NCI-H1092 (cell line): ENCODE results near the gene KSR1.
"Not testable (repeated sequence)": the region's sequence is repeated elsewhere in the genome, so short reads cannot be mapped to it uniquely, and the experiment has no call there.

Experiments
- DNase-seq: peaks from one replicate; lab custom pipeline; 2025; lab: John Stamatoyannopoulos, UW

The KSR1 gene

DNA sequence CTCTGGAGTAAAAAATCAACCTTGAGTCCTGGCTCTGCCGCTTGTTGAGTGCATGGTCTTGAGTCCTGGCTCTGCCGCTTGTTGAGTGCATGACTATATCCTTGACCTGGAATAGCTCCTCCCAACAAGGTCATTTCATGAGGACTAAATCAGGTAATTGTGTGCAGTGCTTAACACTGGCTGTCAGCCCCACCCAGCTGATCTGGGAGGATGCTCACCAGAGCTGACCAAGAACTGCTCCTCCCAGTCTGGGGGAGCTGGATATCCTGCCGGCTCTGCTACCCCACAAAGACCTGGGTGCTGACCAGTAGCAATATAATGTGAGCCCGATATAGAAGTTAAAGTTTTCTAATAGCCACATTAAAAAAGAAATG, 154.0 kb downstream of the KSR1 start:
- DNase-seq, result no peak

DNA sequence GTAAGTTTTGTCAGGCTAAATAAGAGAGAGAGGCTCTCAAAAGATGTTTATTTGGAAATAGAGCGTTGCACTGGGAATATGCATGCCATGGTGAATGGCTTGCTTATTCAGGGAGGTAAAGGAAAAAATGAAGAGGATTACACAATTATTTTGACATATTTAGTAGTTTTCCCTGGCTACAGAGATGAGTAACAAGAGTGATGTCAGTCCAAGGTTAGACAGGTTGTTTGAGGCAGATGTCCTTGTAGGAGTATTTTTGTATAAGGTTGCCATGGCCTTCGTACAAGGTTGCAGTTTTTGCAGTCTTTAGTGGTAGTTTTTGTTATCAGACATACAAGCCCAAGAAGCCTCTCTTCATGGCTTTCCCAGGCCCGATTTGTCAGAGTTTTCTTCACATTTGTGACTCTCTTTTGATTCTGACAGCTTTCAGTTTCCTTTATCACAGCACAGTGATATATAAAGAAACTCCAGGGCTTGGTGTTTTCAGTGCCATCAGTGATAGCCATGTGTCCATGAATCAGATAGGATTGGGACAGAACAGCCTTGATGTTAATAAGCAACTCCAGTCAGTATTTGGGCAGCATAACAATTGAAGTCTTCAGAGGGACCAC, 156.0 kb downstream of the KSR1 start:
- no peak for DNase-seq

DNA sequence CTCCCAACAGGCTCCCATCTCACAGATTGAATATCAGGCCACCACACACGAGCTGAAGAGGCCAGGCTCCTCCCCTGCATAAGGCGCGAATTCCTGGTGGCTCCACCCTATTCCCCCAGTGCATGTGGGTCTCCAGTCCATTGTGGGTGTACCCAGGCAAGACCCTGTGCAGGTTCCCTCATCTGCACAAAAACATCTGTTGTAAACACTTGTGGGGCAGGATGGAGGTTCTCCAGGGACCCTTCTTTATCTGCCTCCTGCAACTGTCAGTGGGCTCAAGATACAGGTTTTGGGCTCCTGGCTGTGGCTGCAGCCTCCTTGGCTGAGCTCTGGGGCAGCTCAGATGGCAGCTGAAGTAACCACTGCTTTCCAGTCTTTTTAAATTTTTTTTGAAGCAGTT, 157.2 kb downstream of the KSR1 start:
- DNase-seq, result no peak

DNA sequence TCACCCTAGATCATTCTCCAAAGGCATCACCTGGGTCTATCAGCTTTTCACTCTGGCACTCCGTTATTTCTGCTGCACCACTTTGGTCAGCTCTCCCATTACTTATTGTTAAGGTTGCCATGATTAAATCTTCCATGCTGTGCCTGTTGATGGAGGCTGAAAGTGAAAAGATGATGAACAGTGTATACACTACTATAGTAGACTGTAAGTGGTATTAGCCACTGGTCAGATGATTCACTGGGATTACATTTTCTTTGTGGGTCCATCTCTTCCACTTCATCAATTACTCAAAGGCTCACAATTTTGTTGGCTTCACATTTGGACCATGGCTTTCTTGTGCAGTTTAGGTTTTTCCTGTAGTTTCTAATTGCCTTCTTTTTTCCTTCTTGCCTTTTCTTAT, 158.9 kb downstream of the KSR1 start:
- no peak for DNase-seq

DNA sequence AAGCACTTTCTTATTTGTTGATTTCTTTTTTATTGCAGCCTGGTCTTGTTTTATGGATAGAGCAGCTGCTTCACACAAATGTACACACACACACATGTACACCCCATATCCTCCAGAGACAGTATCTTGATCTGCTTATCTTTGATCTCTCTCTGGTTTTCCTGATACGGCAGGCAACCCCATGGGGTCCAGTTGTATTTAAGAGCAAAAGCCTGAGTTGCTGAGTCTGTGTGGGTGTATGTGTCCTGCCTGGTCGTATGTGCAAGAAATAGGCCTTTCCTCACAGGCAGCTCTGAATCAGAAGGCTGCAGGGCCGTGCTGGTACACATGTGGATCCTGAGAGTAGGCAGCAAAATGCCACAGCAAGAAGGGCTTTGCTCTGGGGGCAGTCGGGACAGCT, 160.2 kb downstream of the KSR1 start:
- no peak for DNase-seq

DNA sequence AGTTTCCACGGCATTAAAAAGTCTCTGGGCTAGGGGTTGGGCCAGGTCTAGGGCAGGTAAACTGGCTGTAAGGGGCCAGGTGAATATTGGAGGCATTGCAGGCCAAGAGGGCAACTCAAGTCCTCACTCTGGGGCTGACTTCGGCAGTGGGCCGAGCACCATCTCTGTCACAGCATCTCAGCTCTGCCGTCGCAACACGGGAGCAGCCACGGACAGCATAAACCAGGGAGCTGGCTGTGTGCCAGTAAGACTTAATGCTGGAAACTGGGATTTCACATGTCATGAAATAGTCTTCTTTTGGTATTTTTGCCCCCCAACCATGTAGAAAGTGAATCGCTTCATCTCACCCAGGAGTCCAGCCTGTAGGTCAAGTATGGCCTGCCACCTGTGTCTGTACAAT, 162.2 kb downstream of the KSR1 start:
- no peak for DNase-seq

DNA sequence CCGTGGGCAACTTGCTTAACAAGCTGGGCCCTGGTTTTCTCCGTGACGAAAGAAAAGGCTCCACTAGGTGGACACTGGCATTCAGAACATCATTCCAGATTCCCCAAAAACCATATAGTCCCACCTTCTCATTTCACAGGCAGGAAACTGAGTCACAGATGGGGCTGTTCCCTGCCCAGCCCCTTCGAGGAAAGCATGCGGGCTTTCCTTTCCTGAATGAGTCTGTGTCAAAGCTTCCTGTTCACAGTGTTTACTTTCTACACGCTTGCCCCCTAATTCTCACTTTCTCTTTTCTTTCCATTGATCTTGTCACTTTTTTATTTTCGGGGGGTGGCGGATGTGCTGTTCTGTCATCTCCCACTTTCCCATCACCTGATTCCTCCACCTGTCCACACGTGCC, 164.5 kb downstream of the KSR1 start:
- DNase-seq, result no peak

DNA sequence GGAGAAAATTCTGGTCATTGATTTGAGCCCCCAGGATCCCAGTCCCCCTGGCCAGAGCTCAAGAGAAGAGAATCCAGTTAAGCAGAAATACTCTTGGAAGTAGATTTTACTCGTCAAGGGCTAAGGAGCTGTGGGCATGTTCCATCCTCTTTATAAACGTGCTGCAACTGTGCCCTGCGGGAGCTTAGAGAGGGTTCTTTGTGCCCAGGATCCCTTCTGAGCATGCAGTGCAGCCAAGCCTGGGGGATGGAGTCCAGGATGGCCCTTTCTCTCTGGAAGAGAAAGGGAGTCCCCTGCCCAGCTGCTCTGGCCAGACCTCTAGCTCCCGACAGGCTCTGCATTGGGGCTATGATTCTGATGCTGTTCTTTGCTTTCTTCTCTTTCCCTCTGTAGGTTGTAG, 165.3 kb downstream of the KSR1 start:
- DNase-seq, result no peak

DNA sequence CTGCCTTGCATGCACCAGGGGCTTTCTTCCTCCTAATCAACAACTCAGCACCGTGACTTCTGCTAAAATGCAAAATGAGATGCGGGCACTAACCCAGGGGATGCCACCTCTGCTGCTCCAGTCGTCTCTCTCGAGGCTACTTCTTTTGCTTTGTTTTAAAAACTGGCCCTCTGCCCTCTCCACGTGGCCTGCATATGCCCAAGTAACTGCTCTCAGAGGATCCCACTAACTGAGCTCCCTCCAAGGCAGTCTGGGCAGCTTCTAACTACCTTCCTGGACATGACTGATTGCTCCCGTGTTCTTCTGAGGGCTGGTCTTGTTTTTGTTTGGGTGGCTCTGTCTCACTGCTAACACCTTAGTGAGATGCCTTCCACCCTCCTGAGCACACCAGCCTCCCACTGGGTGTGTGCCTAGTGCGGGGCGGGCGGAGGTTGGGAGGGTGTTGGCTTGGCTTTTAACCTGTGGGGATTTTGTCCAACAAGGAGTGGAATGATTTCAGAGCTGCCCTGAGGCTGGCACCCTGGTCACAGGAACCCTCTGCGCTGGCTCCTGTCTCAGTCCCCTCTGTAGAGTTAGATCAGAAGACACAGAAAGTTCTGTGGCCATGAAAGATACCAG, 165.8 kb downstream of the KSR1 start:
- no peak for DNase-seq

DNA sequence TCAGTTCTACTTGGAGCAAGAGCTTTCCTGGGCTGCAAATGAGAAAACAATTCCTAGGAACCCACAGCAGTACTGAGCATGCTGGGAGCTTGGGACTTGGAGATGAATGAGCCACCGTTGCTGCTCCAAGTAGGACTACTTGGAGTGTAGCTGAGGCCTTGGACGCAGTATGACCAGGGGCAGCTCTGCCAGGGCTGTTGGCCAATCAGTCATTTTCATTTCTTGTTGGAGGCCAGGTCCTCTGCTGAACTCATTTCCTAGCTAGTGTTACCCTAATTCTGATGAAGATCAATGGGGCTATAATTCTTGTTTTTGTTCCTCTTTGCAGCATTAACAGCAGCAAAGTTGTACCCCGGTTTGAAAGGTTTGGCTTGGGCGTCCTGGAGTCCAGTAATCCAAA, 166.7 kb downstream of the KSR1 start:
- DNase-seq, result no peak

DNA sequence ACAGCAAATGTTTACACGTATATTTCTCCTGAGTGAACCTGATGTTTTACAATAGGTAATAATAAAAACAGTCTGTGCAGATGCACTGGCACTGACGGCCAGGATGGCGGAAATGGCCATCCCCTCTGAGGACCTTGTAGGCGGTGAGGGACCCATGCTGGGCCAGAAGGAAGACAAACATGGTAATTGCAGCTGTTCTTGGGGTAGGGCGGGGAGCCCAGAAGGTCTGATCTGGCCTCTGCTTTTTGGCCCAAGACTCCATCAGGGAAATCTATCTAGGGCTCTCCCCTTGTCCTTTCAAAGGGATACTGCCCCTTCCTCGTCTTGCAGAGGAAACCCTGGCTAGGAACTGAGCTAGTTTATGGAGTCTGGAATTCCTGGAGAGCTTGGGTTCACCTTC, 167.4 kb downstream of the KSR1 start:
- no peak for DNase-seq

DNA sequence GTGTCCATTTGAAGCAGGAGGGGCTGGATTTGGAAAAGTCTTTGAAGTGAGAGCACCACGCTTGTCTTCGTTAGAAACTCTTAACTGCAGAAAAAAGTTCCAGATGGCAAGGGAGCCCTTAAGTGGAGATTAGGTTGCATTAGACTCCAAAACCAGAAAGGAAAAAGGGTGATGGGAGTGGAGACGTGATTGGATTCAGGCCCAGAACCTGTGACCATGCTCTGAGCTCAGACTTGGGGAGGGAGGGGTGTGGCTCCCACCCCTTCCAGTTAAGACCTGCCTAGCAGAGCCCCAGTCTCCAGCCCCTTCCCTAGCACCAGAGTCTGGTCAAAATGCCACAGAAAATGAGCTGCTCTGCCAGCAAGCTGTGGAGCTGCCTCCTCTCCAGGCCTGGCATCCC, 168.3 kb downstream of the KSR1 start:
- no peak for DNase-seq

DNA sequence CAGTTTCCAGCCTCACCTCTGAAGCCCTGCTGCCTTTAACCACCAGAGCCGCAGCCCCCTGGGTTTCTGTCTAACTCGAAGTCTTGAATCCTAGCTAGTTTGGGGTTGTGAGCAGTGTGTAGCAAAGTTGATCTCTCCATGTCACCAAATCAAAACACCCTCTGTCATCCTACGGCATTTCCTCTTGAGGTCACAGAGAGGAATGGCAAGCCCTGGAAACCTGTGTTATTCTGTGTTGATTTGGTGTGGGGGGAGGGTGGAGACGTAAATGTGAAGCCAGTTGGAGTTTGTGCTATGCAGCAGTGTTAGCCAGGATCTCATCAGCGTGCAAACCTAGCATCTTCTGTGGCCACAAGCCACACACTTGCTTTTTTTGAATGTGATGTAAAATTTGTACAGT, 169.6 kb downstream of the KSR1 start:
- no peak for DNase-seq

DNA sequence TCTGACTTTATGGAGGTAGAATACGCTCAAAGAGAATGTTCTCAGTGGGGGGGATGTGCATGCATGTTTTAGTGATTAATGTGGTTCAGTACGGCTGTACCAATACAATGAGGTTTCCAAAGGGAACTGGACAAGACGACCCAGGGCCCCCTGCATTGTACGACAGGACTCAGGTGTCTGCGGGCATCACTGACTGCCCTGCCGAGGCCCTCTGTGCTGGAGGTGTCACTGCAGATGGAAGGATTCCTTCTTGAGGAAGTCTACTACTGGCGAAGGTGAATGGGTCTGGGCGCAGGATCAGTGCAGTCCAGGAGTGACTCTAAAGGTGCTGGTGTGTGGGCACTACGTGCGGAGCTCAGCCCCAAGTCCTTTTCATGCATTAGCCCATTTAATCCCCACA, 171.3 kb downstream of the KSR1 start:
- no peak for DNase-seq

DNA sequence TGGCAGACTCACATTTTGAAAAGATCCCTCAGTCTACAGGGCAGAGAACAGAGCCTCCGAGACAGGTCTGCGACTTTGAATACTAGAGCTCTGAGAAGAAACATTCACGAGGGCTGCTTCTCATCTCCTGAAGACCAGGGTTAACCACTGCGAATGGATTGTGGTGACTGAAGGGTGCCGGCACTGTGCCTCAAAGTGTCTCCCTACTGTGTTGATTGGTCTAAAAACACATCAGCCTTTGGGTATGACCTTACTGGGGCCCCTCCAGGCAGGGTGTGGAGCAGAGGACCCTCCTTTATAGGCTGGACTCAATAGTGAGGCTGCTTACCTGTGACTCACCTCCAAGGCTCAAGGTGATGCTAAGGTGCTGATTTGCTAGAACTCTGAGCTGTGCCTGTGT, 172.1 kb downstream of the KSR1 start:
- DNase-seq, result no peak

DNA sequence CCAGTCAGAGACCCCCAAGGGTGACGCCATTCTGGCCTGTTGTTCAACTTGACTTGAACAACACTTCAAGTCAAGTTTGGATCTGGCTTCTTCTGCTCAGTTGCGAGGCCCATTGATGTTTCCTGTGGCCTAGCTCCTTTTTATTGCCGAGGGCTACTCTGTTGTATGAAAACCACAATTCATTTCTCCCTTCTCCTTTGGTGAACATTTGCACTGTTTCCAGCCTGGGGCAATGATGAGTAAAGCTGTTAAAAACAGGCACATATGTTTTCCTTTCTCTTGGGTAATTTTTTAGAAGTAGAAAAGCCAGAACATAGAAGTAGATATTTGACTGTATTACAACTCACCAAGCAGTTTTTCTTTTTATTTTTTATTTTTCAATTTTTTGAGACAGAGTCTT, 173.0 kb downstream of the KSR1 start:
- DNase-seq, result not testable (repeated sequence)

DNA sequence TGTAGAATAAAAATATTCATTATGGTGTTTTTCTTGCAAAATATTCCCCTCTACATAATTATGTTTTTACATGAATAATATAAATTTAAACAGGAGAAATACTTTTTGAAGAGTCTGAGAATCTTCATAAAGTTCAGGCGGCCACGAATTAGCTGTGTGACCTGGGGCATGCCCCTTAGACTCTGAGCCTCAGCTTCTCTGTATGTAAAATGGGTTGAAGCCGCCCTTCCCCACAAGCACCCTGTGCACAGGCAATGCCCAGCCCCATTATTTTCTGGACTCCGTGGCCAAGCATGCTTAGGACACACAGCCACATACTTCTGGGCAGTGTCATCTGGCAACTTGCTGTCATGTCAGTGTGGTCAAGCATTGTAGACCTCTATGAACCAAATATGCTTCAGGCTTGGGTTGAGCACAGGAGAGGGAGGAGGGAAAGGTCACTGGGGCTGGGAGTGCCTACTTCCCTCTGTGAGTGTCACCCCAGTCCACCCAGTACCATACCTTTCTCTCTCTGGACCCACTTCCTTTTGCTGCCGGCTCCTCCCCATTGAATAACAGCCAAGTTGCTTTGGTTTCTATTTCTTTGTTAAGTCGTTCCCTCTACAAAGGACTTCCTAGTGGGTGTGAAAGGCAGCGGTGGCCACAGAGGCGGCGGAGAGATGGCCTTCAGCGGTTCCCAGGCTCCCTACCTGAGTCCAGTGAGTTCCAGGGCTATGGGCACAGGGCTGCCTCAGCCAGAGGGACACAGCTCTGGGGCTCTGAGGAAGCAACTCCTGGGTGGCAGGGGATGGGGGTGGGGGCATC, 174.6 kb downstream of the KSR1 start, which contains the start of gene LGALS9:
Gene LGALS9 (plus strand): TSS at position 582 of the 804 bp plus-strand sequence. CDS start 78 bp downstream, at position 660.
- no peak for DNase-seq

DNA sequence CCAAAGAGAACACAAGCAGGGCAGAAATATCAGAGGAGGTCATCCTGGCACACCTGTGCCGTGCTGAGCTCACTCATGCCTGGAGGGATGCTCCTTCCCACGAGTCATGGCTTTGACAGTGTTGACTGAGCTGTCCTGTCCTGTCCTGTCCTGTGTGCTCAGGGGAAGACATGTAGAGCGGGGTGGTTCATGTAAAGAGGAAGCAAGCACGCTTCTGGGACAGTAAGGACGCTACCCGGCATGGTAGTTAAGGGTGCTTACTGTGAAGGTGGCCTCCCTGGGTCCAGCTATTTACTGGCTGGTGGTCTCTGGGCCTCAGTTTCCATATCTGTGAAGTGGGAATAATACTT, 175.1 kb downstream of the KSR1 start:
- DNase-seq, result no peak

DNA sequence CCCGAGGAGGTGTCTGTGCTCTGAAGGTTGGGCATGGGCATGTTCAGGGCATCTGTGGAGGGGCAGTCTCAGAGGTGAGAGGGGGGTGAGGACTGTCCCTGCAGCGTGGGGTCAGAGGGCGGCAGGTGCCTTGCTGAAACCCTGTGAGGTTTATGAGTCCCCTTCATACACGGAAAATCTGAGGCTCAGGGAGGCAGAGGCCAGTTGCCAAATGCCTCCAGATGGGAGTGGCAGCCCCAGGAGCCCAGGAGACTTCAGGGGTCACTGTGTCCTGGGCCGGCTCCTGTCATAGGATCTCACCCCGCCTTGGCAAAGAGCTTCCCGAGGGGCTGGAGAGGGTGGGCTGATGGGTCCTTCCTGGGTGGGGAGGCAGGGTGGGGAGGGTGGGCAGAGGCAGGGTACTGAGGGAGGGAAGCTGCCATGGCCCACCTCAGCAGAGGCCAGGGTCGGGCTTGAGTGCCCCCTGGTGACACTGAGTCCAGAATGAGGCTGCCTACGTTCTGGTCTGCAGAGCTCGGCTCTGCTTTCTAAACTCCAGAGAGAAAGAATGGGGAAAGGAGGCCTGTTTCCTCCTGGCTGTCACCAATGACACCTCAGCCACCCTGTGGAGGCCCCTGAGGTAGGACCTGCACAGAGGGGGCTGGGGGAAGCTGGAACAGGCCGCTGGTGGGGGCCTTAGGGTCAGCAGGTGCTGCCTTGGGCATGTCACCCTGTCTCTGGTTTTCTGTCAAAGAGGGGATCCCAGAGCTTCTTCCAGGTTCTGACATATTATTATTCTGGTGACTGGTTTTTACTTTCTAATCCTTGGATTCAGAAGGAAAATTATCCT, 175.9 kb downstream of the KSR1 start:
- no peak for DNase-seq

DNA sequence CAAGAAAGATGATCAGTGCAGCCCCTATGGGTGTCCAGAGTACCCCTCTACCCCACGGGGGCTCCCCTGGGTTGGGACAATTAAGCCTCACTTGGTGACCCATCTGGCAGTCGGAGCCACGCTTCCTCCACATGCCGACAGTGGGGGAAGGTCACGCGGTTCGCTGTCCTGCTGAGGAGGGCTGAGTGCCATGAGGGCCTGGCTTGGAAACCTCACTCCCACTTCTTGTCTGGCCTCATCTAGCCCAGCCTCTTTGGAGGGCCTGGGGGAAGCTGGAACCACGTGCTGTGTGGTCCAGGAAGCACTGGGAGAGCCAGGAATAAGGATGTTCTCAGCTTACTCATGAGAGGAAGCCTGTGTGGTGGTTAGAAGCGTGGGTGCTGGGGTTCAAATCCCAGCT, 176.5 kb downstream of the KSR1 start:
- DNase-seq, result not testable (repeated sequence)

DNA sequence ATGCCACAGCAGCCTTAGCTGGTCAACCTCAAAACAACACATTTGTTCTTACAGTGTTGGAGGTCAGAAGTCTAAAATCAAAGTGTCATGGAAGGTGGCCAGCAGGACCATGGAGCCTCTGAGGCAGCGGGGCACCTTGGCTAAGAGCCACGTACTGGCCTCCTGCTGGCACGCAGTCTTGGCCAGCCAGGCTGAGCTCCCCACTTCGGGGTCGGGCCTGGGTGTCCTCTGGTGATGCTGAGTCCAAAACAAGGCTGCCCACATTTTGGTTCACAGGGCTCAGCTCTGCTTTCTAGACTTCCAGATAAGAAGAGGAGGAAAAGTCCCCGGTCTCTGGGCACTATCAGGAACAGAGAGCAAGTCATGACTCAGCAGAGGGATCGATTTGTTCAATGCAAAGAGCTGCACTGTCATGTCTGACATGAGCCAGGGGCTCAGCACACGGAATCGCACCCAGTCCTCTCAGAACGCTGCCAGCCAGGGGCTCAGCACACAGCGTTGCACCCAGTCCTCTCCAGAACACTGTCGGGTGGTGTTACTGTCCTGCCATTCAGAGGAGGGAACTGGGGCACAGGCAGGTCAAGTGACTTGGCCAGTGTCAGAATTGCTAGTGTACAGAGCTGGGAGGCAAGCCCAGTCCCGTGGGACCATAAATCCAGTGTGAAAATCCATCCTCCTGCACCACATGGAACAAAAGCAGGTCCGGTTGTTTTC, 177.2 kb downstream of the KSR1 start:
- no peak for DNase-seq

DNA sequence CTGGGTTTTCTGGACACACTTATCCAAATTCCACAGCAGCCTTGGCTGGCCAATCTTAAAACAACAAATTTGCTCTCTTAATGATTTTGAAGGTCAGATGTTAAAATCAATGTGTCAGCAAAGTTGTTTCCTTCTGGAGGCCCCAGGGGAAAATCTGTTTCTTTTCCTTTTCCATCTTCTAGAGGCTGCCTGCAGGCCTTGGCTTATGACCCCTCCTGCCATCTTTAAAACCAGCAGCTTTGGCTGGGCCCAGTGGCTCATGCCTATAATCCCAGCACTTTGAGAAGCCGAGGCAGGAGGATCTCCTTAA, 177.7 kb downstream of the KSR1 start:
- no peak for DNase-seq
